CMK (cell line): ENCODE data around the gene TMEM222.

Experiments used
- DNase-seq: peaks from one replicate; pipeline ENCODE4 v3.0.0-alpha.2; 2010; ENCODE audit warnings: low read depth

TMEM222 gene

DNA sequence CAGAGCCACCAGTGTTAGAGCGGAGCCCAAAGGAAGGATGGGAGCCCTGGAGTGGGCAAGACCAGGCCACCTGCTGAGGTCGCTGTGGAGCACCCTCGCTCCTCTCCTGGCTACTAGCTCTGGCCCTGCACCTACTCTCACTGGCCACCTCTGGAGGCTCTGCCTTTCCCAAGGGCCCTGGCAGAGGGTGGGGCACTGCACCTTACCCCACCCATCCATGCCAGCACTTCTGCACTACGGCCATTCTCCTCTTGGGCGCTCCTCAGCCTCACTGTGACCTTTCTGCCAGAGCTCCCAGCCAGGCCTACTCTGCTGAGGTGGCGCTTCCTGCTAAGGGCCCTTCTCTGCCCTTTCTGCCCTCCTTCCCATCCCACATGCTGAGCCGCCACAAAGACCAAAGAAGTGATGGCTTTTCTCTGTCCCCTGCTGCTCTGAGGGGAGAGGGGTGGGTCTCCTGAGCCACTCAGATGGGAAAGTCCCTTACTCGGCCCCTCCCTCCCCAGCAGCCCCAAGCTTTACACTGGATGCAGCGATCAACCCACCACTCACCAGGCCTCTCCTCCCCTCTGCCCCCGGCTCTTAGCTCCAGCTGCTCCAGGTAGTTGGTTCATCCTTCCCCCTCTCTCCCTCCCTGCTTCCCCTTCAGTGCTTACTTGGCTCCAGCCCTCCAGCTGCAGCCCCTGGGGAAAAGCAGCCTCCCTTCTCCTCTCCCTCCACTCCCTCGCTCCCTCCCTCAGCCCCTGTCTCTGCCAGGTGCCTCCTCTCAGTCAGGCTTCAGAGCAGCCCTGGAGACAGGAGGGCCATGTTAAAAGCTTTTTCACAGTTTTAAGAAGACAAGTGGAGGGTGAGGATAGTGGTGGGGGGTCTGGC, 14.8 kb upstream of the TMEM222 start:
- no peak for DNase-seq

DNA sequence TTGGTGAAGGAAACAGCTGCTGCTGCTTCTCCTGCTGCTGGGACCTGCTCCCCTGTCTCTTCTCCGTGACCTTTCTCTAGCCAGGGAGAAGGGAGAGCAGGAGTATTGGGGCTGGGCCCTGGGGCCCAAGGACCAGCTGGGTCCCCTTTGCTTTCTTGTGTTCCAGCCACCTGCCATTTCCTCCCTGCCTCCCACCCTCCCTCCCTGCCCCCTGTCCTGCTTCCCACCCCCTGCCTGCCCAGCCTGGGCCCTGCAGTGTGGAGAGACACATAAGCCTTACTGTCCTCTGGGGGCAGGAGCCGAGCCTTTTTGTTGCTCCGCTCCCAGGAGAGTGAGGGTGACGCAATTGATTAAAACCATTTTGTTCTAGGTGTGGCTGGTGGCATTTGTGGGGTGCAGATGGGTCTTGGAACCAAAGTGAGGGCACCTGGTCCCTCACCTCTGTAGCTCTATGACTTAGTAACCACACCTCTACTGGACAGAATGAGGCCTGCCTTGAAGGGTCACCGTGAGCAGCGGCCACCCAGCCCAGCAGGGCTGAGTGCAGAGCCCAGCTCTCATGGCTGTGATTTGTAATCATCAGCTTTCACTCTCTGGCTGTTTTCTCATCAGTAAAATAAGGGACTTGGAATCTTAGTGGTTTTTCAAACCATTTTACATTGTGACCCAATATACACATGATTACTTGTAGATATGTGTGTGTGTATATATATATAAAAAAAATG, 13.9 kb upstream of the TMEM222 start:
- no peak for DNase-seq

DNA sequence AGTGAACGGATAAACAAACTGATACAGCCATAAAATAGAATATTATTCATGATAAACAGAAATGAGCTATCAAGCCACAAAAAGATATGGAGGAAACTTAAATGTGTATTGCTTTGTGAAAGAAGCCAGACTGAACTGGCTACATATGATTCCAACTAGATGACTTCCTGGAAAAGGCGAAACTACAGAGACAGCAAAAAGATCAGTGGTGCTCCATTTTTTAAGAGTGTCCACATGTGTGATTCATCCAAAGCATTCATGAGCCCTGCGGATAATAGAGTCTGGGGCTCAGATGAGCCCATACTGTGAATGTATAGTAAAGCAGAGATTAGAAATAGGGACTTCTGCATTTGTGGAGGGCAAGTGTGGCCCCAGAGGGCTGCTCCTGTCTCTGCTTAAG, 7.8 kb upstream of the TMEM222 start:
- DNase-seq = no peak

DNA sequence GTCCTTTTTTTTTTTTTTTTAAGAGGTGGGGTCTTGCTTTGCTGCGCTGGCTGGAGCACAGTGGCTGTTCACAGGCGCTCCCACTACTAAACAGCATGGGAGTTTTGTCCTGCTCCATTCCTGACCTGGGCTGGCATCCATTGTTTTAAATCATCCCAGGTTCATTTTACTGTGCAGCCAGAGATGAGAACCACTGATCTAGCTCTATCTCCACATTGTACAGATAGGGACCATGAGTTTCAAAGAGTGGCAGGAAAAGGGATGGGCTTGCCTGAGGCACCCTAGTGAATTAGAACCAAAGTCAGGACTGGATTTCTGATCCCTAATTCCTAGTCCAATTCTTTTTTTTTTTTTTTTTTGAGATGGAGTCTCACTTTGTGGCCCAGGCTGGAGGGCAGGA, 7.2 kb upstream of the TMEM222 start:
- no peak for DNase-seq

DNA sequence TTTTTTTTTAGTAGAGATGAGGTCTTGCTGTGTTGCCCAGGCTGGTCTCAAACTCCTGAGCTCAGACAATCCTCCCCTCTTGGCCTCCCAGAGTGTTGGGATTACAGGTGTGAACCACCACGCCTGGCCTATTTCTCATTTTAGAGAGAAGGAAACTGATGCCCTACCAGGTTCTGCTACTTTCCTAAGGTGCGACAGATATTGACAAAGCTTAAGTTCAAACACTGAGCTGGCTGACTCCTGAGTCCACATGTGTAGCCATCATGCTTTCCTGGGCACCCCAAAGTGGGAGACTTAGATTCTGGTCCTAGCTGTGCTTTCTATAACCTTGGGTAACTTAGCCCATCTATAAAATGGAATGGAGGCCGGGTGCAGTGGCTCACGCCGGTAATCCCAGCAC, 5.1 kb upstream of the TMEM222 start:
- DNase-seq = no peak

DNA sequence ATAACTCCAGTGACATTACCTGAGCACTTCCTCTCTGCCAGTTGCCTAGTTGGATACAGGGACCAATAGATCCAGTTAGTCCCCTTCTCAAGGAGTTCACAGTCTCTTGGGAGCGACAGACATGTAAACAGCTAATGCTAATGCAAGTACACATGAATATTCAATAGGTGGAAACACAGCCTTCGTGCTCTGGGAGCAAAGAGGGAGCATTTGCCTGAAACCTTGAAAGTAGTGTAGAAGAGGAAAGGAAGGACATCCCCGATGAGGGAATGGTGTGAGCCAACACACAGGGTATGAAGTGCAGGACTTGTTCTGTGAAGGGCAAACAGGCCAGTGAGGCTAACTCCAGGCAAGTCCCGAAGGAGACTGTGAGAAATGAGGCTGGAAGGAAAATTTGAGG, 3.8 kb upstream of the TMEM222 start:
- no peak for DNase-seq

DNA sequence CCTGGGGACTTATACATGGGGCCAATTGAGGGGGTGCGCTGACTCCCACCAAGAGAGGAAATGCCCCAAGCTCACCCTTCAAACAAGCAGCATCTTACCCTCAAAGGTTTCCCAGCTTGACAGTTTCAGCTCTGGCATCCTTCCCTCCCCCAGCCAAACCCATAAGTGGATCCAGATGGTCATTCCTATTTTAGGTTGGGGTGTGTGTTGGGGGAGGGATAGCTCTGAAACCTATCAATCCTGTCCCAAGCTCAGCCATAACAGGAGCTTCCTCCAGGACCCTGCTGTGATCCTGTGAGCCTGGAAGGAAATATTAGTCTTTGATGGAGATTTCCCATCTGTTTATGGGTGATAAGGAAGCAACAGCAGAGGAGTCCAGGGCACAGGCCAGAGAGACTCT, 3.4 kb upstream of the TMEM222 start:
- DNase-seq = peak; percentile 38

DNA sequence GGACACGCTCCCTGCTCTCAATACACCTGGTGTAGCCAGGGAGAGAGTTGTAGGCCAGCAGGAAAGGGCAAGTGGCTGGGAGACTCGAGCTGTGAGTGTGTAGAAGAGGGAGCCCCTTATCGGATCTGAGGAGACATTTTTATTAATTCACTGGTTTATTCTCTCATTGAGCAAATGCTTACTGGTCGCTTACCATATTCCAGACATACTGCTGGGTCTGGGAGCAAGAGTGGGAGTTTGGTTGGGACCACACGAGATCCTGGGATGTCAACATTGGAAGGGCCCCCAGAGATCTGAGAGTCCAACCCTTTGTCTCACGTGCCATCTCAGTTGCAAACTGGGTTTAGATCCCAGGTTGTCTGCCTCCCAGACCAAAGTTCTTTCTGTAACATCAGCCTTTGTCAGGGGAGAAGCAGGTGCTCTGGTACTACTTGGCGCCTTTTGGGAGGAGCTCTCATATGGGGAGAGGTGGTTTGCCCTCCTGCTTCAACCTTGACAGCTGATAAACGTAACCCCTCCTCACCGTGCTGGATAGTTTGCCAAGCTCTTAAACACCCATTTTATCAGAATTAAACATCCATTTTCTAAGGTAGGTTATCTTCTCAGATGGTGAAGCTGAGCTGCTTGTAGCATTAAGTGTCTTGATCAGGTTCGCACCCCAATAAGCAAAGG, 742 bp downstream of the TMEM222 start:
- DNase-seq = no peak

DNA sequence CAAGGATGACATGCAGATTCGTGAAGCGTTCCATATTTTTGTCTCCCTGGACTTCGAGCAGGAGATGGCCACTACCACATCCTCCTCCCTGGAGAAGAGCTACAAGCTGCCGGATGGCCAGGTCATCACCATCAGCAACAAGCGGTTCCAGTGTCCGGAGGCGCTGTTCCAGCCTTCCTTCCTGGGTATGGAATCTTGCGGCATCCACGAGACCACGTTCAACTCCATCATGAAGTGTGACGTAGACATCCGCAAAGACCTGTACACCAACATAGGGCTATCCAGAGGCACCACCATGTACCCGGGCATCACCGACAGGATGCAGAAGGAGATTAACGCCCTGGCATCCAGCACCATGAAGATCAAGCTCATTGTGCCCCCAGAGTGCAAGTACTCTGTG, 3.3 kb downstream of the TMEM222 start:
- DNase-seq = no peak

DNA sequence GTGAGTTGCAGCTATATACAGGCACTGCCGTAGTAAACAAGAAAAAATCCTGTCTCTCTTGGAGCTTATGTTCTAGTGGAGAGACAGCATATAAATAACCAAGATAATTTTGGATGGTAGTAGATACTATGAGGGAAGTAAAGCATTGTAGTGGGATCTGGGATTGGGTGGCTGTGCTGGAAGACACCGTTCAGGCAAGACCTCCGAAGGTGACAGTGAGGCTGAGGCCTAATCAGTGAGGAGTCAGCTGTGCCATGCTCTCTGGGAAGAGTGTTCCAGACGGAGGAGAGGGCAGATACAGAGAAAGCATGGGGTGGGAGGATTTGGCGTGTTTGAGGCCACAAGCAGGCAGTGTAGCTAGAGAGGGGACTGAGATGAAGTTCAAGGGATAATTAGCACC, 6.0 kb downstream of the TMEM222 start:
- no peak for DNase-seq

DNA sequence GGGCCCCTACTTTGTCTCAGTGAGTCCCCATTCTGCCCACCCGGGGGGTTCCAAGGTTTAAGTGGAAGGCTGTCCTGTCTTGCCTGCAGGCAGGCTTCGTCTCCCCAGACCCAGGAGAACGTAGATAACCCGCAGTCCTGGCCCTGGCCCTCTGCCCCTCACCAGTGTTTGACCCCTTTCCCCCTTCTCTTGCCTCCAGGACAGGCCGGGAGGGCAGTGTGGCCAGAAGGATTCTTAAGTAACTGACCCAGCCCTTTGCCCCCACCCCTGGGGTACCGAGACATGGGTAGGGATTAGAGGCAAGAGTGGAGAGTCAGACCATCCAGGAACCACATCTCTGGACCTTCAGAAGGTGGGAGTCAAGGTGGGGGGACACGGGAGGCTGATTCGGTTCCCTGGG, 8.8 kb downstream of the TMEM222 start:
- DNase-seq = no peak

DNA sequence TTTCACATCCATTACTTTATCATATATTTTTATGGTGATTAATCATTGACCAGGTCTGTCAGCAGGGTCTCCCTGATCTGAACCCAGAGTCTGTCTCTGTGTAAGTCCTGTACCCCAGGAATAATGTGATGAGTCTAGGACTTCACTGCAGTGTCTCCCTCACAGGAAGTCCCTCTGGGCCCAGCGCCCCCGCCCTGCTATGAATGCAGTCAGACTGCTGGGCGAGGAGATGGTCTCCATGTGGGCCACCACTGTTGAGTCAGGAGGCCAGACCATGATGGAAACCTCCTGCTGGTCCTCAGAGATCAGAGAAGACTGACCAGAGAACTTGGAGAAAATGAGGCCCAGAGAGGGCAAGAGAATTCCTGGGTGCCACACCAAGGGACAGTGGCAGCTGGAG, 9.5 kb downstream of the TMEM222 start:
- DNase-seq = no peak

DNA sequence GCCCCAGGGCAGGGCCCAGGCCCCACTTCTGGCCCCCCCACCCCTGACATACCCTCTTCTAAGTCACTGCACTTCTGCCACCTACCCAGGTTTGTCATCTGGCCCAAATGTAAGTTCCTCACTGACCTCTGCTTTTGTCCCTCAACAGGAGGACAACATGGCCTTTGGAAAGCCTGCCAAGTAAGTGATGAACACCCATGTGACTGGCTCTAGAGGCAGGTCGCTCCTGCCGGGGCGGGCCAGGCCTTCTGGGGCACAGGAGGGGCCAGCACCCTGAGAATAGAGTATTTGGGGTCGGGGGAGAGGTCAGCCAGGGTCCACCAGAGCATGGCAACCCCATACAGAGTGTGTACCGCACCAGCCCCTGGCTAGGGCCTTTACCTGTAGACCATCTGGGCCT, 10.0 kb downstream of the TMEM222 start:
- DNase-seq = no peak

DNA sequence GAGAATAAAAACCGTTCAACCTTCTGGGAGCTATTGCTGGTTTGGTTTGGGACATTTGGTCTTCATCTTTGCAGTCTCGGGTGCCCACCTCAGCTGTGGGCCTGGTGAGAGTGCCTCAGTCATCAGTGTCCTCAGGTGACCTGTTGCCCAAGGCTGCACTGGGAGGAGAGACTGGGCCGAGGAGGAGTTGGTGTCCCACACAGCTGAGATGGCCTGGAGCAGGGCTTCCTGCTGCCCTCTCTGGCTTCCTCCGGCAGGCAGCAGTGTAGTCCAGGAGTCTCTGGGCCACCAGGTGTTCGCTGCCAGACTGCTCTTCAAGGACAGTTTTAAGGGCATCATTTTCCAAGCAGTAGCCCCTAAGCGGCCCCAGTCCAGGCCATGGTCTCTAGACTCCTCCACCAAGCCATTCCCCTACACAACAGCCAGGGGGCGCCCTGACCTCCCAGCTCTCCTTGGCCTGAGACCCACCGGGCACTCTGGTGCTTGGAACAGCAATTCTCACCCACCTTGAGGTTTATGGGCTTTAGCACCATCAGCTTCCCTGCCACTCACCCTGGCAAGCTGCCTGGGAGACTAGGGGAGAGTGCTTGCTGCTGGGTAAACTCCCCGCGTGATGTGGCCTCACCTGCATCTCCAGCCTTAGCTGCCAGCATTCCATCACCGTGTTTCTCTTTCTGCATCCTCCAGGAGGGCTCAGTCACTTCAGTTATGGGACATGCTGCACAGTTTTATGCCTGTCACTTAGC, 10.7 kb downstream of the TMEM222 start:
- DNase-seq = no peak

DNA sequence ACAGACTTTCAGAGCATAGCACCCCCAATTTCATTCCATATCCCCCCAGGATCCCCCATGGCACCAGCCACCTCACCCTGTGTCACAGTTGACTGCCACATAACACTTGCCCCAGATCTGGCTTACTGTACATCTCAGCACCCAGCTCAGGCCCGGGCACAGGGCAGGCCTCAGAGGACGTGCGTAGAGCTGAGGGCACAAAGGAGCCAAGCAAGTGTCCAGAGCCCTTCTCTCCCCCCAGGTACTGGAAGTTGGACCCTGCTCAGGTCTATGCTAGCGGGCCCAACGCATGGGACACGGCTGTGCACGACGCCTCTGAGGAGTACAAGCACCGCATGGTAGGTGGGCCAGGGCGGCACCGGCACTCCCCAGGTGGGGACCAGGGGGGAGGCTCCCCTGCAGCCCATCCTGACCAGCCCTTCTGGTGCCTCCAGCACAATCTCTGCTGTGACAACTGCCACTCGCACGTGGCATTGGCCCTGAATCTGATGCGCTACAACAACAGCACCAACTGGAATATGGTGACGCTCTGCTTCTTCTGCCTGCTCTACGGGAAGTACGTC, 11.8 kb downstream of the TMEM222 start:
- no peak for DNase-seq

DNA sequence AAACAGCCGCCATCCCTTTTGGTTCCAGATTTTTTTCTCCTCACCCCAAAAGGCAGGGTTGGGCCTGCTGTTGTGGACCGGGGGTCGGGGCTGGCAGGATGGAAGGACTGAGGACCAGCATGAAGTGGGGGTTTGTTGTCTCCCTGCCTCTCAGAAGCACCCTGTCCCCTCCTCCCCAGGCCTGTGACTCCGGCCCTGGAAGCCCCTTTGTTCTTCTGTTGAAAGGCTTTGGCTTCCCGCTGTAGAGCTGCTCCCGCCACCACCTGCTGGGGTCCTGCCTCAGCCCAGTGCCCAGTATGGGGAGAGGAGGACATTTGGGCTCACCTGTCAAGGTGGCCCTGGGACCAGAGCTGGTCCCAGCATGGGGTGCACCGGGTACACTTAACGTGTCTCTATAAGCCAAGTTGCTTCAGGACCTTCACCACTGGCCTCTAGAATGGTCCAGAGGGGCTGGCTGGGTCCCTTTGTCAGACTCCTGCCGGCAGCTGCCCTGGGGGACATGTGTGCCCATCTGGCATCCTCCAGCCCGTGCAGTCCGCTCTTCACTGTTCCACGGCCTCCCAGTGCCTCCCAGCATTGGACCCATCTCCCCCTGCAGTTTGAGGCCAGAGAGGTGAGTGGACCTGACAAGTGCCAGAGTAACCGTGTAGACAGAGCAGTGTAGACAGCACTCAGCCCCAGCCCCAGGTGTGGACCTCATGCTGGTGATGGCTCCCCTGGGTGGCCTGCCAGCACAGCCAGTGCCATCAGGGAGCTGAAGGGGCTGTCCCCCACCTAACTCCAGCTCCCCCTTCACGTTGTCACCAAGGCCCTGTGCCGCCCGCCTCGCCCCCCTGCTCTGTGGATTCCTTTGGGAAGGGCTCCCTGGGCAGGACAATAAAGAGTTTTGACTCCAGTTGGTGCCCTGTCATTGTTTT, 13.8 kb downstream of the TMEM222 start:
- DNase-seq = no peak

DNA sequence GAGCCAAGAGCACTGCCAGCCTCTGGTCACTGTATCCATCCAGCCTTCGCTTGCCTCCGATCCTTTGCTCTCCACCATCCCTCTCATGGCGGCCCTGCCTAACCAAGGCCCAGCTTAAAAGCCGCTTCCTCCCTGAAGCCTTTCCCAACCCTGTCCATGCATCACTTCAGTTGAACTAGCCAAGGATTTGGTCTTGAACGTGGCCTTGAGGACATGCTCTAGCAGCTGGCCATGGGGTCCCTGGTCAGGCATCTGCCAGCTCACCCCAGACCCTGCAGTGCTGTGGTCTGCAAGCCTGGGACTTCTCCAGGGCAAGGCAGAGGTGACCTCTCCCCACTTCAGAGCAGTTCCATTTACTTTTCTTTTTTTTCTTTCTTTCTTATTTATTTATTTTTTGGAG, 14.8 kb downstream of the TMEM222 start:
- DNase-seq = no peak

DNA sequence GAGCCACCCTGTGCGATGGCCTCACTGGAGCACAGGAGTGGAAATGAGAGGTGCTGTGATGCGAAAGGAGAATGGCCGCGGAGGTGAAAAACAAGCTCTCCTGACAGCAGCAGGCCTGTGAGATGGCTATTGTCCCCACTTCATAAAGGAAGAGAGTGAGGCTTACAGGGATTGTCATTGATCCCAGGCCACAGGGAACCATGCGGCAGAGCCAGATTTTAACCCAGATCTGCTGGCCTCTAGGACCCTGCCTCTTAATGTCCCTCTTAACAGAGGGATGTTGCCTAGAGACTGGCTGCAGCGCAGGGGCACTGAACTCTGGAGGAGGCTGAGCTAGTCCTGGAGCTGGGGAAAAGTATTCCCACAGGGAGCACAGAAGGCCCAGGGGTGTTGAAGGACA, 16.8 kb downstream of the TMEM222 start:
- DNase-seq = no peak

DNA sequence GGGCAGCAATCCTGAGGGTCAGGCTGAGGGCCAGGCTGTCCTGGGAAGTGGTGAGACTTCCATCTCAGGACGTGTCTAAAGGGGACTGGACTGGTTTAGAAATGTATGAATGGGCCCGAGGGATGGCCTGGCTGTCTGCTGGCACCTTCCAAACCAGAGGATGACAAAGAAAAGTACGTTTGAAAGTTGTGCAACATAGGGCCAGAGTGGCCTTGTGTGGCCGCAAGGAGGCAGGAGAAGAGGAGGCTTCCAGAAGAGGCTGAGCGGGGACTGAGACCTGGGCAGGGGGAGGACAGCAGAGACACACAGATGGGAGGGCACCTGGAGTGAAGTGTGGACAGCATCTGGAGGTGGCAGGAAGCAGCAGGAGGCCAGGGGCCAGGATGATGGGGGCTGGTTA, 17.2 kb downstream of the TMEM222 start:
- no peak for DNase-seq

DNA sequence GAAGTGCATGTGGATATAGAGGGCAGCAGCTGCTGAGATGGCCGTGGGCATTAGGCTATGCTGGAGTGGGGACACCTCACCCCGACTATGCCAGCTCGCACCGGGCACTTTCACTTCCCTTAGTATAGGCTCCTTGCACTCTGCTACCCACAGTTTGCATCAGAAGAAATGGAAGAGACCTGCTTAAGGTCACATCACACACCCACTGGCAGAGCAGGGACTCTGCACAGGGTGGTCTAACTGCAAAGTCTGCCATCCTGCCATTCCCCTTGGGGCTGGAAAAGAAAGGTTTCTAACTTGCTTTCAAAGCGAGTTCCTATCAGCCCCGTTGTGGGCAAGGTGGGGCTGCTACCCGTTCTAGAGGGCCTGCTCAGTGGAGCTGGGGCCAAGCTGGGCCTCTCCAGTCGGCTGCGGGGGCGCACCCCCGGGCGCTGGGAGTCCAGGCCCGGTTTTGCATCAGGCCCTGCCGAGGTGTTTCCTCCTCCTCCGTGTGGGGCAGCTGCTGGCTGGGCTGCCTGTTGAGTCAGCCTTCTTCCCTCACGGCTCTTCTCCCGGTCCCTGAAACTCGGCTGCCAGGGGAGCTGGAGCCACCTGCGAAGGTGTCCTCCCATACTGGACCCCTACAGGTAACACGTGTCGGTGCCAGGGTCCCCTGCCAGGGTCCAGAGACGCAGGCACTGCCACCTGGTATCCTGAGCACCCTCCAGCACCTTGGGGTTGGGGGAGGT, 19.7 kb downstream of the TMEM222 start, which contains the start of gene SYTL1:
Gene SYTL1, plus strand, starts transcription at position 498 of the 728 bp plus-strand sequence. CDS start 3,313 bp downstream, outside the sequence.
- peak; percentile 64 for DNase-seq
